ENCODE data around the gene LRRC61.
A peak's percentile ranks its signal among the peaks of the same experiment; 100 is the strongest.

The LRRC61 gene

GRCh38 chr7:150371131-150371995 is 48.2 kb downstream of the LRRC61 start:
- no peak for DNase-seq (ENCODE audit: low spot score)

GRCh38 chr7:150371996-150372270 is 48.8 kb downstream of the LRRC61 start:
- DNase-seq (ENCODE audit: low spot score), result no peak

- DNase-seq (ENCODE audit: low spot score), result no peak
Observed at GRCh38 chr7:150372271-150373048, 49.3 kb downstream of the LRRC61 start.

- DNase-seq (ENCODE audit: low spot score), result no peak
Observed at GRCh38 chr7:150373049-150373801, 50.1 kb downstream of the LRRC61 start.

GRCh38 chr7:150374026-150374425 is 50.9 kb downstream of the LRRC61 start:
- no peak for DNase-seq (ENCODE audit: low spot score)

- no peak for DNase-seq (ENCODE audit: low spot score)
Observed at GRCh38 chr7:150374472-150374871, 51.3 kb downstream of the LRRC61 start.

GRCh38 chr7:150375662-150376521 is 52.7 kb downstream of the LRRC61 start:
- no peak for DNase-seq (ENCODE audit: low spot score)

GRCh38 chr7:150376560-150376959 is 53.4 kb downstream of the LRRC61 start:
- no peak for DNase-seq (ENCODE audit: low spot score)

GRCh38 chr7:150377196-150377595 is 54.0 kb downstream of the LRRC61 start:
- no peak for DNase-seq (ENCODE audit: low spot score)

GRCh38 chr7:150377635-150378034 is 54.5 kb downstream of the LRRC61 start:
- DNase-seq (ENCODE audit: low spot score), result no peak

GRCh38 chr7:150378115-150378852 is 55.1 kb downstream of the LRRC61 start:
- peak; percentile 66 for DNase-seq (ENCODE audit: low spot score)

GRCh38 chr7:150378853-150379440 is 55.8 kb downstream of the LRRC61 start, which contains the start of gene ZNF775:
Gene ZNF775 (plus strand): TSS chr7:150379330. CDS start chr7:150388471, 9,141 bp downstream.
- DNase-seq (ENCODE audit: low spot score), result peak; percentile 100

- DNase-seq (ENCODE audit: low spot score), result no peak
Observed at GRCh38 chr7:150379441-150380379, 56.6 kb downstream of the LRRC61 start.

GRCh38 chr7:150380463-150380862 is 57.3 kb downstream of the LRRC61 start:
- no peak for DNase-seq (ENCODE audit: low spot score)

- DNase-seq (ENCODE audit: low spot score), result no peak
Observed at GRCh38 chr7:150381096-150381495, 57.9 kb downstream of the LRRC61 start.

- DNase-seq (ENCODE audit: low spot score), result no peak
Observed at GRCh38 chr7:150381785-150382122, 58.6 kb downstream of the LRRC61 start.

- DNase-seq (ENCODE audit: low spot score), result no peak
Observed at GRCh38 chr7:150382123-150382843, 59.1 kb downstream of the LRRC61 start.

- DNase-seq (ENCODE audit: low spot score), result no peak
Observed at GRCh38 chr7:150382844-150383225, 59.7 kb downstream of the LRRC61 start.

Data from HuH-7 (cell line).